GM23338 (cell line): Measurements from ENCODE around the gene LRRC10B.

Experiments used
- CREB1 ChIP-seq: fragments of 250-450 bp; sonication (Bioruptor Pico); IDR thresholded peaks from 2 replicates; pipeline ENCODE4 v1.5.0; 2020; ENCODE audit warnings: low read depth, mild to moderate bottlenecking, moderate library complexity
- CTCF ChIP-seq, 2 experiments: fragments of 200-600 bp in 1 of 2; sonication (generic) in 1 of 2; conservative IDR thresholded peaks; 2 replicates each; pipeline versions ENCODE4 v1.5.1 to v1.6.1; 2016 to 2017; ENCODE audit warnings: antibody characterized with exemption in 2 of 2, low read depth in 2 of 2, mild to moderate bottlenecking in 2 of 2, moderate library complexity in 1 of 2
- ETS1 ChIP-seq: IDR thresholded peaks from 2 replicates; pipeline ENCODE4 v1.6.1; 2016; ENCODE audit warnings: antibody characterized with exemption
- EZH2 ChIP-seq: fragments of 200-600 bp; sonication (generic); IDR thresholded peaks from one replicate; pipeline ENCODE4 v1.8.0; 2017; ENCODE audit warnings: antibody characterized with exemption, mild to moderate bottlenecking, low read depth; ENCODE audit not compliant: unreplicated experiment
- EZH2phosphoT487 ChIP-seq: fragments of 200-600 bp; sonication (generic); IDR thresholded peaks from one replicate; pipeline ENCODE4 v1.8.1; 2018; ENCODE audit warnings: antibody characterized with exemption; ENCODE audit not compliant: unreplicated experiment
- JUNB ChIP-seq: IDR thresholded peaks from one replicate; pipeline ENCODE4 v1.6.1; 2016; ENCODE audit warnings: antibody characterized with exemption; ENCODE audit not compliant: unreplicated experiment
- NANOG ChIP-seq: IDR thresholded peaks from 2 replicates; pipeline ENCODE4 v1.6.1; 2016; ENCODE audit warnings: antibody characterized with exemption, borderline replicate concordance
- POLR2AphosphoS5 ChIP-seq: IDR thresholded peaks from 2 replicates; pipeline ENCODE4 v1.6.1; 2016; ENCODE audit warnings: antibody characterized with exemption, low read depth
- REST ChIP-seq: IDR thresholded peaks from one replicate; pipeline ENCODE4 v1.6.1; 2018; ENCODE audit warnings: antibody characterized with exemption; ENCODE audit not compliant: unreplicated experiment
- STAT1 ChIP-seq: IDR thresholded peaks from one replicate; pipeline ENCODE4 v1.6.1; 2016; ENCODE audit warnings: antibody characterized with exemption; ENCODE audit not compliant: unreplicated experiment
- ZNF462 ChIP-seq: fragments of 250-450 bp; sonication (Bioruptor Pico); IDR thresholded peaks from 2 replicates; pipeline ENCODE4 v1.5.0; 2020; ENCODE audit warnings: mild to moderate bottlenecking, moderate library complexity

DNA sequence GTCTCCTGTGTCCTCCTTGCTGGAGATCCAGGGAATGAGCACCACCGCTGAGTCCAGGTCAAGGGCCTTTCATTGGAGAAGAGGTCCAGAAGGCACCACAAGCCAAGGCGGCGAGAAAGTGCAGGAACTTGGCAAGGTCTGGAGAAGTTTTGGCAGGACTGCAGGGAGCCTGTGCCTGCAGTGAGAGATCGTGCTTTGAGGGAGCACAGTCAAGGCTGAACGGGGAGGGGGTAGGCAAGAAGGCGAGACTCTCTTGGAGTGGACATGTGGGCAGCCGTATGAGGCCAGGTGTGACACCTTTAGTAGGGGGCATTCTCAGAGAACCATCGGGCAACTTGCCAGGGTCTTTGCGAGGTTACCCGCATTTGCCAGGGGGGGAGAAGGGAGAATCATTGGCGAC is 30.5 kb downstream of the LRRC10B start:
- no peak for TF ChIP-seq CTCF (conservative IDR thresholded peaks at IDR 0.05; ENCODE audit: low read depth in 2 of 2)
- TF ChIP-seq EZH2, result no peak
- TF ChIP-seq EZH2phosphoT487, result no peak
- TF ChIP-seq POLR2AphosphoS5, result no peak
- TF ChIP-seq JUNB, result no peak
- no peak for TF ChIP-seq REST
- TF ChIP-seq CREB1, result no peak
- no peak for TF ChIP-seq ZNF462 (CRISPR knock-in tag)
- TF ChIP-seq NANOG, result no peak
- no peak for TF ChIP-seq ETS1
- TF ChIP-seq STAT1, result no peak
